Thyroid gland (tissue), 4 donors: ENCODE measurements around the gene CKMT2.

Experiments
- CTCF ChIP-seq, 6 experiments: fragments of 200-600 bp in 3 of 6; fragments of 450-650 bp in 3 of 6; sonication (generic) in 3 of 6; IDR thresholded peaks; one replicate each; pipeline ENCODE4 v1.5.1; 2016 to 2019; ENCODE audit warnings: antibody characterized with exemption in 6 of 6, mild to moderate bottlenecking in 2 of 6, inconsistent platforms in 1 of 6, moderate library complexity in 1 of 6
- POLR2A ChIP-seq, 2 donors: fragments of 450-650 bp; IDR thresholded peaks; one replicate each; pipeline ENCODE4 v1.6.1; 2017; ENCODE audit warnings: antibody characterized with exemption in 2 of 2, mild to moderate bottlenecking in 2 of 2, moderate library complexity in 1 of 2

GRCh38 chr5:81302596-81302995 is 69.5 kb downstream of the CKMT2 start:
- TF ChIP-seq POLR2A (IDR thresholded peaks at IDR 0.05) (no peak), CTCF (IDR thresholded peaks at IDR 0.05) (no peak)
